HG03442 (cell line): ENCODE measurements around the gene INTS1.

Source experiments
- ATAC-seq: cut with Tn5 transposase; IDR thresholded peaks from one replicate; pipeline ENCODE4 v1.9.1; 2021; ENCODE audit warnings: mild to moderate bottlenecking, moderate library complexity; ENCODE audit not compliant: unreplicated experiment

INTS1 gene

DNA sequence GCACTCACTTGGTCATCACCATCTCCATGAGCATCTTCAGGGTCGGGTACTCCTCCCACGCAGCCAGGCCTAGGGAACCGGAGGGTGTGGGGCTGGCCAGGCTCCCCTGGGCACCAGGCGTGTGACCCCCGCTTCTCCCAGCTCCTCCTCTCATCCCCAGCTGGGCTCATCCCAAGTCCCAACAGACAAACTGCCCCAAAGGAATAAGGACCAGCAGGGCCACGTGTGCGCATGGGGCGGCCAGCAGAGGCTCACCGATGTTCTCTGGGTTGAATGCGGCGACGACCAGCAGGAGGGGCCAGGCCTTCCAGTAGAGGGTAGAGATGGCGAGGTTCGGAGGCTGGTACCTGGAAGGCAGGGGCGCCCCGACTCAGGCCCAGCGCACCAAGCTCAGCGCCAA, 14.9 kb downstream of the INTS1 start:
- ATAC-seq, result no peak

DNA sequence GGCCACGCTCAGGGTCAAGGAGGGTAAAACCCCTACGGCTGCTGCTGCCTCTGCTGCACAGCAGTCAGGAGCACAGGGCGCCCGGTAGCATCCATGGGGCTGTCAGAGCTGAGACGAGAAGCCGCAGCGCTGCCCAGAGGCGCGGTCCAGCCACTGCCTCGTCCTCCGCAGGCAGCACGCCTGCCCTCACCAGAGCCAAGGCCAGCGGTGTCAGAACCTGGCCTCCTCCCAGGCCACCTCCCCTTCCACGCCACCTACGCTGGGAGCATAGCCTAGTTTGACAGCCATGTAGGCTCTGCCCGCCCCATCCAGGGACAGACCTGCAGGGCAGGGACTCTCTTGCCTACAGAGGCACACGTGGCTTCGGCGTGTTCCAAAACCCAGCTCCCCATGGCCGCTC, 16.2 kb downstream of the INTS1 start:
- no peak for ATAC-seq

DNA sequence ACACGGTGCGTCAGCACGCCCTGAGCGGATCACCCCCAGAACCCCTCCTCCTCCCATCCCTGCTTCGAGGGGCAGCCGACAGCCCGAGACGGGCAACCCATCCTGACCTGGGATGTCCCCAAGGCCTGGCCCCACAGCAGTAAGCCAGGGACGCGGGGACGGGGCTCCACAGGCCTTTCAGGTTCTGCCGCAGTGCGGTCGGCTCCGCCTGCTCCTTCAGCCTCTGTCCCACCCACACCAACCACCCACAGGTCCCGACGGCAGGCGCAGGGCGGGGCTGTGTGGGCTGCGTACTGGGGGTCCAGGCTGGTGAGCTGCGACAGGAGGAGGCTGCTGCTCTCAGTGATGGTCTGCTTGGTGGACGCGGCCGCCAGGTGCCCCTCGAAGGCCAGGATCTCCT, 16.7 kb downstream of the INTS1 start:
- no peak for ATAC-seq

DNA sequence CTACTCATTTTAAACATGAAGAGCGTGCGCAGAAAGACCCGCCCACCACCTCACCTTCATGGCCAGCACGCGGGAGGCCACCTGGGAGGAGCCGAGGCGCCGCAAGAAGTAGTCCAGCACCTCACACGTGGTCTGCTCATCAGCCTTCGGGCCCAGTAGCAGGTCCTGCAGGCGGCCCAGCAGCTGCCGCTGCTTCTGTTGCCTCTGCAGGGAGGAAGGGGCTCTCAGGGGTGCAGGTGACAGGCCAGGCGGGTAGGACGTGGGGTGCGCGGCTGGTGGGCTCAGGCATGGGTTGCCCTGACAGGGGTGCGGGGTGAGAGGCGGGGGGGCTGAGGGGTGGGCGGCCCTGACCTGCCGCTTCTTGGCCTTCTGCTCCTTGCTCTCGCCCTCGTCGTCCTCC, 17.6 kb downstream of the INTS1 start:
- no peak for ATAC-seq

DNA sequence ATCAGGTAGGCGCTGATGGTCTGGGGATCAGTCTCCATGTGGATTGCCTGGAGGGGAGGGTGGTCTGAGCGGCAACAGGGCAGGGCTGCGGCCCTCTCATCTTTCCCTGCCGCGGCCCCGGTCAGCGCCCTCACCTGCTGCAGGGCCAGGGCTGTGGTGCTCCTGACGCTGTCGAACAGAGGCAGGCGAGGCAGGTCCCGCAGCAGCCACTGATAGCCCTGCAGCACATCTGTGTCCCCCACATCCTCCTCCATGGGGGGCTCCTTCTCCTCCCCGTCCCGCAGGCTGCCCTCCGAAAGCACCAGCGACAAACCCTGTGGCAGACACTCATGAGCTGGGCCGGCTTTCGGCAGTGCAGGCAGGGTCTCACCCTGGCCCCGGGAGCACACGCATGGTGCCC, 19.0 kb downstream of the INTS1 start:
- no peak for ATAC-seq

DNA sequence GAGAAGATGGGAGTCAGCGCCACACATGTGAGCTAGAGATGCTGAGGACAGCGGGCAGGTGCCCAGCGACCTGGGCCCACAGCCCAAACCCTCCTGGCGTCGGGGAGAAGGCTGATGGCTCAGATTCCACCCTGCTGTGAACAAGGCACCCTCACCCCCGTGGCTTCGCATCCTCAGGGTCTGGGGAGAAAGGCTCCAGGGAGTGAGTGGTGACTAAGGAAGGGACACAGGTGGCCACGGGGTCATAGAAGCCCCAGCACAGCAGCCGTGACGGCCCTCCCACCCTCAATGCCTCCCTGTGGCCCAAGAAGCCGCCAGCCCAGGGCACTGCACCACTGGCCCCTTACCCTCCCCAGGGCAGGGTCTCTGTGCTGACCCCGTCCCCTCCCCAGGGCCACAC, 19.6 kb downstream of the INTS1 start:
- no peak for ATAC-seq

DNA sequence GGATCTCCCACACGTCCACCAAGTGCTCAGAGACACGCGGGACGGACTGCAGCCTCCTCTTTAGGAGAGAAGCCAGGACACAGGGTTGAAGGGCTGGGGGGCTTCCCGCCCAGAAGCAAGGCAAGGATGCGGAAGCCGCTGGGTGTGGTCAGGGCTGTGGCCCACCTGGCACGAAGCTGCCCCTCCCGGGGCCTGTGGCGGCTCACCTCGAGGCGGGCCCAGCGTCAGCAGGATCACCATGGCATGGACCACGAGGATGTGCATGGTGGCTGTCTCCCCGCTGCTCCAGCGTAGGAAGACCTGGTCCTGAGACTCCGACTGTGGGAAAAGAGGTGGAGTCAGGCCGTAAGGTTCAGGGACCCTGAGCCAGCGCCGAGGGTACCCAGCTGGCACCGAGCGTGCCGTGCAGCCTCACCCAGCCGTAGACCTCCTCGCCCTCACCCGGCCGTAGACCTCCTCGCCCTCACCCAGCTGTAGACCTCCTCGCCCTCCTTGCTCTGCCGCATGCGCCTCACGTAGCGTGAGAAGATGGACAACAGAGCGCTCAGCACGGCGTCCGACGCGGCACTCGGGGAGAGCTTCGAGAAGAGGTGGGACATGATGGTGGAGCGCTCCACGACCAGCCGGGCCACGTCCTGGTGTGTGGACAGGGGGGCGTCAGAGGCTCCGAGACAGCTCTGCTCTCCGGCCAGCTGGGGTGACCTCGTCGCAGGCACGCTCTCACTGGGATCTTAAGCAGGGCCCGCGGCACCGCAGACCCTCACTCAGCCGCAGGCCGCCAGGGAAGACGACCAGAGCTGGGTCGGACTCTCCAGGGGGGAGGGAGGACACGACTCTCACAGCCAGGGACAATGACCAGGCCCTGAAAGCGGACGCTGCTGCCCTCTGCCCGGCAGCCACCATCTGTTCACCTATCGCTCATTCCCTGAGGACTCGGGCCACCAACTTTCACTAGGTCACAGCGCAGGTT, 20.4 kb downstream of the INTS1 start:
- ATAC-seq, result no peak

DNA sequence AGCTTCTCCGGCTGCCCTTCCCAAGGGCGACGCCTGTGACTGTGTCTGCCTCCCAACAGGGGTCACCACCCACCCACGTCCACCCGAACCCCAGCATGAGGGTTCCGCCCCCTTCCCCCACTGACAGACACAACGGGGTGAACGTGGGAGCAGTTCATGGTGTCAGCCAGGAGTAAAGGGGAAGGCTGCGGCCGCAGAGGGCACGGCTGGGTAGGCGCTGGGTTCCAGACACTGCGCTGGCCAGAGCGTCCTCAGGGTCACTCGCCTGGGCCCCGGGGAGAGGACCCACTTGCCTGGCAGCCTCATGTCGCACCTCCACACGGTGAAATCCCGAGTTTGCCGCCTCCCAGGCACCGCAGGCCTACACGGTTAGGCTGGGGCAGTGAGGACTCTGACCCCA, 21.1 kb downstream of the INTS1 start:
- ATAC-seq, result no peak

DNA sequence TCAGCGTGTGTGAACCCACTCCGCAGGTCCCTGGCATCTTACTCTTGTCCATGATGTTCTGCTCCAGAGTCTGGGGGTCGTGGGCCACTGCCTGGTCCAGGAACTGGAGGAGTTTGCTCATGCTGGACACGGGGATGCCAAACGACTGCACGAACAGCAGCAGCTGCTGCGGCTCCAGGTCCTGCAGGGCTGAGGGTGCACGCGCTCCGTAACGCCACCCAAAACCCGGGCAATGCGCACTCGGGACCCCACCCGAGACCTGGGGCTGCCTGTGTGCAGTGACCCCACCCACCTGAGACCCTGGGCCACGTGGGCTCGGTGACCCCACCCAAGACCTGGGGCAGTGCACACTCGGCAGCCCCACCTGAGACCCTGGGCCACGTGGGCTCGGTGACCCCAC, 22.9 kb downstream of the INTS1 start:
- no peak for ATAC-seq

DNA sequence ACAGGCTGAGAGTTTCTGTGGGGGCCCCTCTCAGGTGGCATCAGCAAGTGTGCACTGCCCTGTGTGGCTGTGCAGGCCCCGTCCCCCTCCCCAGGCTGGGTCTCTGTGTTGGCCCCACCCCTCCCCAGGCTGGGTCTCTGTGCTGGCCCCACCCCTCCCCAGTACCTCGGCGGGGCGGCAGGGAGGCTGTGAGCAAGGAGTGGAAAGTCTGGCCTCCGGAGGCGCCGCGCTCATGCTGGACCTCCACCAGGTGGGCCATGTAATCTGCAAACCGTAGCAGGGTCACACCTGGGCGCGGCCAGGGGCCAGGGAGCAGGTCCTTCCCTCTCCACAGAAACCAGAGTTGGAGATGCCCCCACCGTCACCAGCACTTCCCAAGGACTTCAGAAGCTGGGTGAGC, 23.5 kb downstream of the INTS1 start:
- ATAC-seq, result no peak

DNA sequence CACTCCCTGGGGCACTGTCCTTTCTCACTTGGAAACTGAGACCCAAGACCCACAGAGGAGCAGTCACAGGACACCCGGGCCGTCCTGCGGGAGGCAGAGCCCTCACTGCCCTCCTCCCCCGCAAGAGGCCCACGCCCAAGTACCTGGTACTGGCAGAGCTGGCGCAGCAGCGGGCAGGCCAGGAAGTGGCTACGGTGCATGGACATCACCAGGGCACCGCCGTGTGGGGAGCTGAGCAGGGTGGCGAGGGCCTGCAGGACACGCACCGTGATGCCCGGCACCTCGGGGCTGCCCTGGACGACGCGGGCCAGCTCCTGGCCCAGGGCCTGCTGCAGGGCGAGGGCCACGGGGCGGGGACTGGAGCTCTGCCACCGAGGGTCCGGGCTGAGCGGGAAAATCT, 24.9 kb downstream of the INTS1 start:
- no peak for ATAC-seq

DNA sequence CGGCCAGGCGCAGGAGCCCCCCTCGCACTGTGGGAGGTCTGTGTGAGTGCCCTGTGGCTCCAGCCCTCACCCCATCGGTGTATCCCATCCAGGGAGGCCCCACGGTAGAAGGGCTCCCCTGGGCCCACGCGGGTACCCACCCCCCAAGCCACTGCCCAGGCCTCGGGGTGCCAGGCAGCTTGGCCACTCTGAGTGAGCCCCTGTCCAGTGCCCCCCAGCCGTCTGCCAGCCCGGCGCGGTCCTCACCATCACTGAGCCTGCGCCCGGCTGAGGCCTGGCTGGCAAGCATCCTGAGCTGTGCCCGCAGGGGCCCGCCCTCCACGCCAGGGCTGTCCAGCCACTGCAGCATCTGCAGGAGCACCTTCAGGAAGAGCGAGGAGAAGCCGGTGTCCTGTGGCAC, 25.7 kb downstream of the INTS1 start:
- ATAC-seq, result no peak

DNA sequence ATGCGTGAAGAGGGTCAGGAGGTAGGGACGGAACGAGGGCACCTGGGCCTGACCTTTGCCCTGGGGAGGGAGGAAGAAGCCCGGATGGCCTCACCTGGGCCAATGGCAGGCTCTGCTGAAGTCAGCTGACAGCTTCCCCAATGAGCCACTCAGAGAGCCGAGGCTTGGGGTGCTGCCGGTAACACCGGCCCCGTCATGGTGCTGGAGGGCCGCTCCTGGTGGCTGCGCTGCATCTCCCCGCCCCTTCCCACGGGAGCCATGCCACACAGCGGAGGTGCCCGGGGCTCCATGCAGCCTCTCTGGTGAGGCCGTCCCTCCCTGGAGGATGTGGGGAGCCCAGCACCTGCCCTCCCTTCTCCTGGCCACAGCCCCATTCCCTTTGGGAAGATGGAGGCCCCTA, 27.3 kb downstream of the INTS1 start:
- no peak for ATAC-seq

DNA sequence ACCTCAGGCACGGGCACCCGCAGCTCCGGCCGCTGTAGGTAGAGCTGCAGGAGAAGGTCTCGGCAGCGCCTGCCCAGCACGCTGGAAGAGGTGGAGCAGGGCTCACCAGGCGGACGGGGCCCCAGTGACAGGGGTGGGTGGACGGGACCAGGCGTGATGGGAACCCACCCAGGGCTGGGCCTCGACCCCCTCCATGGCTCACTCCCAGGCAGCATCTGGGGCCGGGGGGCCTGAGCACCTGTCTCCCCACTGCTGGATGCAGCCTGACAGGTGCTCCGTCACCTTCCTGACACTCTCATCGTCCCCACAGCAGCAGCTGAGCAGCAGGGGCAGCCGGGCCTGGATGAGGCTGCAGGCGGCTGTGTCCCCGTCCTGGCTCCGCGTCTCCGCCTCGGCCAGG, 28.2 kb downstream of the INTS1 start:
- no peak for ATAC-seq

DNA sequence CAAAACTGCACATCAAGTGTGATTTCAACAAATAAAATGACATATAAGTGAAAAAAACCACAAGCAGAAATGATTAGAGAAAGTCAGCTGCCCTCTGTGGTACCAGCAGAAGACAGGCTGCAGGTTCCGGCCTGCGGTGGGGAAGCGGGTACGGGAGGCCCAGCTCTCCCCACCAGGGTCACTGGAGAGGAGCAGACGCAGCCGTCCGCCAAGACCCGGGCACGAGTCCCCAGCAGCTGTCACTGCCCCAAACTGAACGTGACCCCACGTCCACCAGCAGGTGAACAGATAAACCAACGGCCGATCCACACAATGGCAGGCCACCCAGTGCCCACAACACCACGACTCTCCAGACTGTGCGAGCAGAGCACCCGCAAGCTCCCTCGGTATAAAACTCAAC, 28.8 kb downstream of the INTS1 start:
- ATAC-seq, result no peak

DNA sequence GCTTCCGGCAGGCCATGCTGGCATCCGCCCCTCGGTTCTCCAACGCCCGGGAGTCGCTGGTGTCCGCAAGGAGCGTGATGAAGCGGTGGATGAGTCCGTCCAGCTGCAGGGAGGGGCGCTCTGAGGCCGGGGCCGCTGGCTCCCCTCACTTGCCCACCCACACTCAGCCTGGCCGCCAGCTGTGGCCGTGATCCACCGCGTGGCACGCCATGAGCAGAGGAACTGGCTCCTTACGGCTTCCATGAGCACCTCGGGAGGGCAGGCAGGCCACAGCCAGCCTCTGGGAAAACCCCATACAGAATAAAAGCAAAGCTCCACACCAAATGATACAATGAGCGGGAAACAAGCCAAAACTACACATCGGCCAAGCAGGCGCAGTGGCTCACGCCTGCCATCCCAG, 29.5 kb downstream of the INTS1 start:
- ATAC-seq, result no peak

DNA sequence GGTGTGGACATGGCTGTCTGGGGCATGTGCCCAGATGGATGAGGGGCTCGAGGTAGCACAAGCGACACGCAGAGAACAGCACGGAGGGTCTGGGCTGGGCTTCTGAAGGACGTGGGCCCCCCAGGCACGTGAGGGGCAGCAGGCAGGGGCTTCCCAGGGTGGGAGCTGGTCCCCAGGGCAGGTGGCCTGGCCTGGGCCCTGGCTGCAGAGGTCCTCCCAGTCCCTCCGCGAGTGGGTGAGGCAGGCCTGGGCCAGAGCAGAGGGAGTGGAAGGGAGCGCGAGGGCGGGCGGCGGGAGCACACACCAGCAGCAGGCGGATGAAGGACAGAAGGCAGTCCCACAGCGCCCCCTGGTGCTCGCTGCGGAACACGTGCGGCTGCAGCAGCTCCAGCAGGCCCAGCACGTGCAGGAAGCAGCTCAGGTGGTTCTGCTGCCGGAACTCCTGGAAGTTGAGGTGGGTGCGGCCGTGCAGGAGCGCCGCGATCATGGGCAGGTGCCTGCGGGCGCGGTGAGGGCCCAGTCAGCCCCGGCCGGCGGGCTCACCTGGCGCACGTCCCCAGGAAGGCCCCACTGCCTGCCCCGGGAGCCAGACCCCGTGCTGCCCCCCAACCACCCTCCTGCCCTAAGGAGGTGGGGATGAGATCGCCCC, 30.2 kb downstream of the INTS1 start:
- peak; percentile 57 for ATAC-seq

DNA sequence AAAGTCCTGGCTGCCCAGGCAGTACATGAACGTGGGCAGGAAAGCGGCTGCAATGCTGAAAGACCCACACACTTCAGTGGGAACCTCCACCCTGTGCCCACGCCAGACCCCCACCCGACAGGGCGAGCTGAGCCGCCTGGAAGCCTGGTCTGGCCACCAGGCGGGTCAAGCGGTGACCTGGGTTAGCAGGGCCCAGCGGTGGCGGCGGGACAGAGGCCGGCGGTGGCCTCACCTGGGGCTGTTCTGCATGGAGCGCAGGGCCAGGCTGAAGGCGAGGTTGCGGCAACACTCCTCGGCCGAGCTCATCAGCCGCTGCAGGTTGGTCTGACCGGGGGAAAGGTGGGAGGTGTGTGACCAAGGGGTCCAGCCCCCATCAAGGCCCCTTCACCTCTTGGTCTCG, 33.3 kb downstream of the INTS1 start:
- no peak for ATAC-seq

DNA sequence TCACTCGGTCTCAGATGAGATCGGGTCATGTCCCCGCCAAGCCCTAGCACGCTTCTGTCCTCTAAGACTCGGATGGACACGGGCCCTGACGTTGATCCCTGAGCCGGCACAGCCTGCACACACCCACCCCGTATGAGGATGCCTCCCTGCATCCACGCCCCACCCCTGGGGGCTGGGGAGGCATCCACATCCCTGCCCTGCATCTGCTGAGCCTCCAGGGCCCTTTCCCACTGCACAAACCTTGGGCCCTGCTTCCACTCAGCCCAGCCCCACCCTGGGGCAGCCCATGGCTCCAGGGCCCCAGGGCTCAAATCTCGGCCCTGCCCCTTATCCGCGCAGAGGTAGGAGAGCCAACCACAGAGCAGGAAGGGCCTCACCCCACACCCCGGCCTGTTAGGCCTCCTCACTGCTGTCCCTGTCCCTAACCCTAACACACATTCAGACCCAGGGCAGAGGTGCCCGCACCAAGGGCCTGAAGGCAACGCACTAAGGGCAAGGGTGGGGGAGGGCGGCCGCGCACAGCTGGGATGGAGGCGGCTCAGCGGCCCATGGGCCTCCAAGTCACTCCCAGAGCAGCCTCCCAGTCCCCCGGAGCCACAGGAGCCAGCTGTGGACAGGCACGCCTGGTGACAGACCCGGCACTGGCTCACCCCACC, 35.4 kb downstream of the INTS1 start:
- ATAC-seq, result no peak

DNA sequence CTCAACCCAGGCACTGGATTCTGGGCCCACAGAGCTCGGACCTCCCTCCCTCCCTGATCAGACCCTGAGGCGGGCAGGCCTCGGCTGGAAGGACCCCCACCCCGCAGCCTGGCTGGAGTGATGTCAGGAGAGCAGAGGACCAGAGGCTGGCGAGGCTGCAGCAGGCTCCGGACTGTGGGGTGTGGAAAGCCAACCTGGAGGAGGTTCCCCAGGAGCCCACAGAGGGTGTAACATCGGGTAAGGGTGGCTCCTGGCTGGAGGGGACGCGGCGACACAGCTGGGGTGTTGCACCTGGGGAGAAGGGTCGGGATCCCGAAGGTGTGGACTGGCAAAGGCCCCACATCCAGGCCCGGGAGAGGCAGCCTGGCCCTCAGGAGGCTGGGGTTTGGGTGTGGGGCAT, 36.0 kb downstream of the INTS1 start:
- no peak for ATAC-seq

DNA sequence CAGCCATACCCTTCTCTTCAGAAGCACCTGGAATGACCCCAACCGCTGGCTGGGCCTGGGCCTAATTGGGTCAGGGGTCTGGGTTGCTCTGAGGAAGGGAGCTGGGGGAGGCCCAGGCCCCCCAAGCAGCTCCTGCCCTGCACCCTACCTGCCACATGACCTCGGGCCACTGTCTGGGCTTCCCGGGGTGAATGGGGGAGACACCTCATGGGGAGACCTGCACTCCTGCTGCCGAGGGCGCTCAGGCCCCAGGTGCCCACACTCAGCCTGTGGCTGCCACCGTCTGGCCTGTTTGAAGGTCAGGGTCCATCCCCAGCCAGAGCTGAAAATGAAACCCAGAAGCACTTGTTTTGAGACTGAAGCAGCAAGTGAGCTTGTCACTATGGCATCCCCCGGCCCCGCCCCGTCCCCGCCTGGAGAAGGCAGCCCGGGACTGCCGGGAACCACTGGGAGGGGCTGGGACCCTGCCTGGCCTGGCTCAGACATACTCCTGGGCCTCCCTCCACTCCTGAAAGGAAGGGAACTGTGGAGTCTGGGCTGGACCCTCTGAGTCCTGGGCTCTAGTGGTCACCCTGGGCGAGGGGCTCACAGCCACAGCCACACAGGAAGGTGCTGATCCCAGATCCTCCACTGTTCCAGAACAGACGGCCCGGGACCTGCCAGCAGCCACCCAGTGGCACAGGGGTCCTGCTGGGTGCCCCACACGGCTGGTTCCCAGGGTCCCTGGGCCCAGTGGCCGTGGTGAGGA, 37.5 kb downstream of the INTS1 start:
- no peak for ATAC-seq
